ENCODE data around the gene GPRC5D.

- TF ChIP-seq CTCF (IDR thresholded peaks at IDR 0.05) = no peak
- no peak for TF ChIP-seq ZFX (IDR thresholded peaks at IDR 0.05; ENCODE audit: borderline replicate concordance)
Measured at GRCh38 chr12:12979126-12979525, 27.2 kb upstream of the GPRC5D start.
